AG08396 (cell line): ENCODE measurements around the gene TNIK.

Source experiments
- DNase-seq: peaks from one replicate; pipeline ENCODE4 v3.0.0; 2012; ENCODE audit warnings: low spot score, mixed read lengths

TNIK gene

DNA sequence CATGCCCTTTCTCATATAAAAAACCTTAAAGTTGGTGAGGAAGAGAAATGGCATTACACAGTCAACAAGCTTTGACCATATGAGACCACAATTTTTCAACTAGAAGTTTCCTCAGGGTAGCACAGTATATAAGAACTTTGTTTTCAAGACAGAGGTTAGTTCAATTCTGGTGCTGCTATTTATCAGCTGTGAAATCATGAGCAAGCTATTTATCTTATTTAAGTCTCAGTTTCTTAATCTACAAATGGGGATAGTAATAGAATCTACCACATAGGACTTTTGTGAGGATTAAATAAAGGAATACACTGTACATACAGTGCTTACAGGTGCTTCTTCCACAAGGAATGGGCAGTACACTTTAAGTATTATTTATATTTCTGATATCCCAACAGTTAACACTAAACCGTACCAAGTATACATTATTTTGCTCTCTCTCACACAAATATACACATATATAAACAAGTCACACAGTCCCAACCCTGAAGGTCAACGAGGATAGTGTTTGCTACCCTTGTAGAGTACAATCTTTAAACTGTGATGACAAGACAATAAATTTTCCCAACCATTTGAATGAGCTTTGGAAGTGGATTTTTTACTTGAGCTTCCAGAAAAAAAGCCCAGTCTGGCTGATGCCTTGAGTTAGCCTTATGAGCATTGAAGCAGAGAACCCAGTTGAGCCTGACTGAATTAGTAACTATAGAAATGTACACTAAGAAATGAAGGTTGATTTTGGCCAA lies 178.8 kb downstream of the TNIK start:
- no peak for DNase-seq

- DNase-seq: no peak
These were observed 180.2 kb downstream of the TNIK start for GRCh38 chr3:171279972-171280371.

DNA sequence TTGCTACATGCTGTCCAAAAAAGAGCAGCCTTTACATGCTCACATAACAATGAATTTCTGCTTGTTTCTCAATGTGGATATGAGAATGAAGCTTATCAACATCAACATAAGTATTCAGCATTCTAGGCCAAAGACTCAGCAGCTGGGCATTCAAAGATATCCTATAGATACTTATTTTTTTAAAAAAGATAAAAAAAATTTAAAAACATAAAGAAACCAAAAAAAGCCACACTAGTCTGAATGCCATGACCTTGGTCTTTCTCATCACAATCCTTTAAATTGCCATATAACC lies 182.0 kb downstream of the TNIK start:
- DNase-seq: no peak

DNA sequence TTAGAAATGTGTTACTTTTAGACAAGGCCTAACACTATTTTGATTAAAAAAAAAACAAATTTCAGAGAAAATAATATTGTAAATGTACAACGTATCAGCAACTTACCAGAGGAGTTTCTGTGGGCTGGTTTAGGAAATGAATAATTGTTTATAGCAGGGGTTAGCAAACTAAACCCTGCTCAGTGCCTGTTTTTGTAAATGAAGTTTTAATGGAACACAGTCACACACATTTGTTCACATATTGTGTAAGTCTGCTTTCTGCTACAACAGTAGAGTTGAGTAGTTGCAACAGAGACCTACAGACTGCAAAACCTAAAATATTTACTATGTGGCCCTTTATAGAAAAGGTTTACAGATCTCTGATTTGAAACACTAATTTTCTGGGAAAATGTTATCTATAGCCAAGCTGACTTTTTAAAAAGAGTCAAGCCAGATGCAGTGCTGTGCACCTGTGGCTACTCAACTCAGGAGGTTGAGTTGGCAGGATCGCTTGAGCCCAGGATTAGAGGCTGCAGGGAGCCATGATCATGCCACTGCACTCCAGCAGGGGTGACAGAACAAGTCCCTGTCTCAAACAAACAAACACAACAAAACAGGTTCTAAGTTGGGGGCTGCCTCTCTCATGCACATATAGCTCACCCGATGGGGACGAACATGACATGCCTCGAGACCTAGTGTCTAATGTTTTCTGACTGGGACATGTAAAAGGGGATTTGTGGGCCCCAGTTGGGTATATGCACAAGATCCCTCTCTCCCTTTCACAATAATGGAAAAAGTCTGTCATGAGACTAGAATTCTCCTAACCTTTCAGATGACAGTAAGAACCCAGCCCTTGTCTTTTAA lies 182.5 kb downstream of the TNIK start:
- DNase-seq: no peak

GRCh38 chr3:171276923-171277322 lies 183.3 kb downstream of the TNIK start:
- no peak for DNase-seq

DNA sequence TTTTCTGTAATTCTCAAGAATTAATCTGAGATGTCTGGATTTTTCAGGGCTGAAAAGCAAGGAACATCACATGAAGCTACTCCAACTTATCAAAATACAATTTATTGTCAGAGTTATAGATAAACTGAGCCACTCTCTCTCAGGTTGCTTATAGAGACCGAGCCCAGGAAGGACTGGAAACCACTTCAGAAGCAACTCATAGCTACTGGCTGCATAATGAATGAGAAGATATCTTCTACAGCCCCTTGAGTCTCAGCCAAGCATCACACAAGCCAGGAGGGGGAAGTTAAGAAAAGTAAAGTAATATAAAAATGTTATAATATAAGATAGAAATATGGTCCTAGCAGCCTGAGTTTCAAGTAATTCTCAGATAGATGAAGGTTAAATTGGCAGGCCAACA lies 186.0 kb downstream of the TNIK start:
- DNase-seq: no peak

DNA sequence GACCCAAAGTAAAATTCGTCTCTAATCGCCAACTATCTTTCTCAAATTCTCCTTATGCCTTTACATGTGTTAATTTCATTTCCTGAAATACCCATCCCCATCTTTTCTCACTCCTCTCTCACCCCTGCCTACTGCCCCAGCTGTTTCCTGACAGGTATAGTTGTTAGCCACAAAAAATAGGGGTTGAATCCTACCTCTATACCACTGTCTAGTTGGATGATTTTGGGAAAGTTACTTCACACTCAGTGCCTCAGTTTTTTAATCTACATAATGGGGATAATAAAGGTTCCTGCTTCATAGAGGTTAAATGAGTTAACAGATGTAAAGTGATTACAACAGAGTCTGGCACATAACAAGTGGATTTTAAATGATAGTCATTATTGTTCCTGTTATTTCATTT lies 189.7 kb downstream of the TNIK start:
- DNase-seq: no peak

- no peak for DNase-seq
These were observed 190.7 kb downstream of the TNIK start for GRCh38 chr3:171269542-171269941.

GRCh38 chr3:171268677-171269076 lies 191.5 kb downstream of the TNIK start:
- no peak for DNase-seq

GRCh38 chr3:171267104-171267503 lies 193.1 kb downstream of the TNIK start:
- DNase-seq: no peak

DNA sequence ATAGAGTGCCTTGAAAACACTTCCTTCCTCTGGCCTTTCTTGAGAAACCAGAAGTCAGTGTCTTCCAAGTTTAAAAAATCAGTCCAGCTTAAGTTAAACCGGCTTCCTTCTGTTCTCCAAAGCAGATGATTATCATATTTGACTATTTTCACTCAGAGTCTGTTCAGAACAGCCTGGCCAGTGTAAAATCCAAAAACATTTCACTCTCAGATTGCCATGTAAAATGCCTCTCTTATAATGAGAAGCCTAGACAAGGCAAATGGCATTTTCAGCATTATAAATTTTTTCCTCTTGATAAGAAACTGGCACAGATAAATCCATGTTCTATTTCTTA lies 193.5 kb downstream of the TNIK start:
- DNase-seq: no peak

DNA sequence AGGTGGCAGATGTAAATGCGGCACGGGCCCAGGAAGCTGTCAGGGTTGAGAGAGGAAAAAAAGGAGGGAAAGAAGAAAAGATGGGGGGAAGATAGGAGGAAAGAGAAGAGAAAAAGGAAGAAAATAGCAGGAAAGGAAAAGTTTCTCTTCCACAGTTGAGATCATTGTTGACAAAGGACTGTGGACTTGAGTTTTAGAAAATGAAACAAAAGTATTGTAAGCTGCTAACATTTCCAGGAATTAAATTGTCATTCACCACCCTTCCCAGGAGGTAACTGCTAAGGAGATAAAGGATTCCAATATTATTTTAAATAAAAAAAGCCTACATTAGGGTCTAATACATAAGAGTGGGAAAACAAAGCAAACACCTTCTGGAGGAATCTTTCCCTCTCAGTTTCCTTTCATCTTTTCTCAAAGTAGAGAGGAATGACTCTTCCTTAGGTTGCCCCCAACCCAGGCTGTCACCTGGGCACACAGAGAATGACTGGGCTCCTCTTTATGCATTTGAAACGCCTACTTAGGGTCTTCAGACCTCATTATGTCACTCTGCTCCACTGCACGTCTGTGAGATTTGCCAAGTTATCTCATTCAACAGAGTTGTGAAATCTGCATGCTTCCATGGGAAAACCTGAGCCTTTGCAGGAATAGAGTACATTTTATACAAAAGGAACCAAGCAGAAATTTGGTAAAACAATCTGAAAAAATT lies 194.0 kb downstream of the TNIK start:
- no peak for DNase-seq

- DNase-seq: no peak
These were observed 195.4 kb downstream of the TNIK start for GRCh38 chr3:171264758-171265157.

- DNase-seq: peak; percentile 21
These were observed 197.8 kb downstream of the TNIK start for GRCh38 chr3:171262431-171262830.

- DNase-seq: no peak
These were observed 198.7 kb downstream of the TNIK start for GRCh38 chr3:171261487-171261886.

DNA sequence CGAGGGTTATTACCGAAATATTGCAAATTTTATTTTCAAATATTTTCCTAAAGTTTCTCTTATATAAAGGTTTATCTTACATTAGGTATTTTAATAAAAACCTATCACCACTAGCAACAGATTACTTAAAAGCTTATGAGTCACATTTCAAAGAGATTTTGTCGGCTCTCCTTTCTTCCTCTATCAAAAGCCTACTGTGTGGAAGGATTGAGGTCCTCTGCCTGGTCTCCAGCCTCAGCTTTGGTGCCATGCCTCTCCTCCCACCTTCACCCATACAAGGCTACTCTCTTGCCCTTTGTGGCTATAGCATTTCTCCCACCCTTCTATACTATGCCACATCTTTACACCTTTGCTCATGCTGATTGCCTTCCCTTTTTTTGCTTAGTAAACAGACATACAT lies 199.3 kb downstream of the TNIK start:
- DNase-seq: no peak

GRCh38 chr3:171260466-171260865 lies 199.7 kb downstream of the TNIK start:
- no peak for DNase-seq

GRCh38 chr3:171258316-171258715 lies 201.9 kb downstream of the TNIK start:
- no peak for DNase-seq

DNA sequence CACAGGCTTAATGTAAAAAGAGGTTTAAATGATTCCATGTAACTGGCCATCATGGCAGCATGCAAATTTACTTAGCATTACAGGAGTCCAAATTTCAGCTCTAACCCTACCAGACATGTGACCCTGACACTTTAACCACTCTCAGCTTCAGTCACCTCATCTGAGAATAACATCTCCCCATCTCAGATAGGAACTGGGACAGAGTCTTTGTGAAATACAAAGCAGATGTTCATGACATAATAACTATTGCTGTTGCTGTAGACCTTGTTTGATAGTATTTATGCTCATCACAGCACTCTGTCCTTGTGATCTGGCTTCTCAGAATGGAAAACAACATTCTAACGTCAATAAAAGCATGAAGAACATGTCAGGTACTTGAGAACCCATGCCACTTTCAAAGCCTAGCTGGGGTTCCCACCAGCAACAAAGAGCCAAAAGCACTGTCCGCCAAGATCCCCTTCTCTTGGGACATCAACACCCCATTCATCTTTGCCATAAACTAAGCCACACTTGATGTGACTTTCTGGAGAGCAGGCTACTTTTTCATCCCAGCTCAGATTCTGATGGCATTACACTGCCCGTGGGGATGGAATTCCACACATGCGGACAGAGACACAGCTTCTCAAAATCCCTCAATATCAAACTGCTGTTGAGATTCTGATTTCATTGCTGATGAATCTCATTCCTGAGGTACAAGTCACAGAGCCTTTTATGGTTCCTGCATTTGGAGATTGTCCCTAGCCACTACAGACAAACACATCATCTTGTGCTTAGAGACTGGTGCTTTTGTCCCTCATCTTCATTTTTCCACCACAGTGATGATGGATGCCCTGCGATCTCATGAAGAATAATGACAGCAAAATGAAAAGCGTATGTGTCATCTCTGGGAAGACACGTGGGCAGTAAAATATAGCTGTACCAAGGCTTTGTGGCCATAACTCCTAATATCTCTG lies 202.7 kb downstream of the TNIK start:
- DNase-seq: peak; percentile 51

GRCh38 chr3:171256445-171257250 lies 203.6 kb downstream of the TNIK start:
- no peak for DNase-seq

GRCh38 chr3:171255236-171255806 lies 204.9 kb downstream of the TNIK start:
- DNase-seq: no peak
